Measurements from ENCODE around the gene UBAC2.
A peak's percentile ranks its signal among the peaks of the same experiment; 100 is the strongest.
"Not testable (repeated sequence)": the region's sequence is repeated elsewhere in the genome, so short reads cannot be mapped to it uniquely, and the experiment has no call there.

Gene UBAC2

GRCh38 chr13:99378985-99379733 lies 178.5 kb downstream of the UBAC2 start:
- no peak for DNase-seq (ENCODE audit: low read depth)

GRCh38 chr13:99379856-99380801 lies 179.5 kb downstream of the UBAC2 start:
- no peak for DNase-seq (ENCODE audit: low read depth)

- no peak for DNase-seq (ENCODE audit: low read depth)
Observed at GRCh38 chr13:99380921-99381645, 180.4 kb downstream of the UBAC2 start.

- DNase-seq (ENCODE audit: low read depth) = no peak
Observed at GRCh38 chr13:99381766-99382165, 181.1 kb downstream of the UBAC2 start.

- DNase-seq (ENCODE audit: low read depth) = no peak
Observed at GRCh38 chr13:99382428-99383133, 181.9 kb downstream of the UBAC2 start.

- DNase-seq (ENCODE audit: low read depth) = no peak
Observed at GRCh38 chr13:99383511-99383921, 182.9 kb downstream of the UBAC2 start.

GRCh38 chr13:99383946-99384345 lies 183.3 kb downstream of the UBAC2 start:
- DNase-seq (ENCODE audit: low read depth) = no peak

GRCh38 chr13:99384468-99384867 lies 183.8 kb downstream of the UBAC2 start:
- peak; percentile 53 for DNase-seq (ENCODE audit: low read depth)

- no peak for DNase-seq (ENCODE audit: low read depth)
Observed at GRCh38 chr13:99385161-99385560, 184.5 kb downstream of the UBAC2 start.

- DNase-seq (ENCODE audit: low read depth) = no peak
Observed at GRCh38 chr13:99385940-99386339, 185.3 kb downstream of the UBAC2 start.

- DNase-seq (ENCODE audit: low read depth) = no peak
Observed at GRCh38 chr13:99386495-99386894, 185.8 kb downstream of the UBAC2 start.

- DNase-seq (ENCODE audit: low read depth) = peak; percentile 78
Observed at GRCh38 chr13:99386911-99387788, 186.5 kb downstream of the UBAC2 start.

GRCh38 chr13:99388334-99388923 lies 187.8 kb downstream of the UBAC2 start:
- no peak for DNase-seq (ENCODE audit: low read depth)

- not testable (repeated sequence) for DNase-seq (ENCODE audit: low read depth)
Observed at GRCh38 chr13:99389094-99389493, 188.4 kb downstream of the UBAC2 start.

GRCh38 chr13:99389520-99390304 lies 189.1 kb downstream of the UBAC2 start:
- DNase-seq (ENCODE audit: low read depth) = no peak

- DNase-seq (ENCODE audit: low read depth) = no peak
Observed at GRCh38 chr13:99390601-99391000, 189.9 kb downstream of the UBAC2 start.

- DNase-seq (ENCODE audit: low read depth) = no peak
Observed at GRCh38 chr13:99391781-99392469, 191.3 kb downstream of the UBAC2 start.

- no peak for DNase-seq (ENCODE audit: low read depth)
Observed at GRCh38 chr13:99392470-99393135, 191.9 kb downstream of the UBAC2 start.
